NCI-H748 (cell line): ENCODE measurements around the gene SAXO1.

Source experiments
- DNase-seq: peaks from one replicate; lab custom pipeline; 2025; ENCODE audit not compliant: unreplicated experiment; lab: John Stamatoyannopoulos, UW

Gene SAXO1

GRCh38 chr9:18920141-18921084 lies 112.6 kb downstream of the SAXO1 start:
- no peak for DNase-seq

GRCh38 chr9:18911714-18912342 lies 121.2 kb downstream of the SAXO1 start:
- DNase-seq: no peak

- peak; percentile 86 for DNase-seq
Observed at GRCh38 chr9:18910916-18911315, 122.1 kb downstream of the SAXO1 start.

GRCh38 chr9:18910435-18910834 lies 122.6 kb downstream of the SAXO1 start:
- DNase-seq: no peak

- DNase-seq: no peak
Observed at GRCh38 chr9:18909140-18910018, 123.6 kb downstream of the SAXO1 start.

GRCh38 chr9:18907927-18908625 lies 124.9 kb downstream of the SAXO1 start:
- no peak for DNase-seq

- DNase-seq: no peak
Observed at GRCh38 chr9:18906656-18907395, 126.2 kb downstream of the SAXO1 start.

GRCh38 chr9:18905883-18906629 lies 127.0 kb downstream of the SAXO1 start:
- DNase-seq: no peak

- DNase-seq: no peak
Observed at GRCh38 chr9:18905028-18905882, 127.8 kb downstream of the SAXO1 start.

GRCh38 chr9:18903450-18903849 lies 129.6 kb downstream of the SAXO1 start:
- DNase-seq: no peak

- DNase-seq: no peak
Observed at GRCh38 chr9:18896531-18897179, 136.4 kb downstream of the SAXO1 start.

- no peak for DNase-seq
Observed at GRCh38 chr9:18896004-18896403, 137.0 kb downstream of the SAXO1 start.

- DNase-seq: no peak
Observed at GRCh38 chr9:18893491-18893890, 139.5 kb downstream of the SAXO1 start.

GRCh38 chr9:18893046-18893445 lies 140.0 kb downstream of the SAXO1 start:
- DNase-seq: peak; percentile 35

- no peak for DNase-seq
Observed at GRCh38 chr9:18891946-18892670, 140.9 kb downstream of the SAXO1 start.

GRCh38 chr9:18890372-18890771 lies 142.6 kb downstream of the SAXO1 start:
- no peak for DNase-seq

GRCh38 chr9:18889550-18889949 lies 143.5 kb downstream of the SAXO1 start:
- no peak for DNase-seq
